GM23338 (cell line): ENCODE results near the gene GRID1. TPM values are rescaled to one million over a fixed set of nuclear protein-coding genes. Genes with fewer than 3 reads are reported as not detected.

Experiments used
- ATAC-seq: fragments of 200-7000 bp; cut with Tn5 transposase; 3 replicates; pipeline ENCODE4 v1.9.1; 2020
- DNase-seq: peaks from one replicate; pipeline ENCODE4 v3.0.0-alpha.2; 2015; ENCODE audit warnings: low spot score
- H2AFZ ChIP-seq: fragments of 200-600 bp; sonication (generic); 2 replicates; pipeline ENCODE4 v1.8.0; 2016; ENCODE audit warnings: antibody characterized with exemption, mild to moderate bottlenecking, moderate library complexity
- H3F3A ChIP-seq: fragments of 200-600 bp; sonication (generic); replicated peaks from 2 replicates; pipeline ENCODE4 v1.8.0; 2017; ENCODE audit warnings: antibody characterized with exemption, mixed run types, low read depth
- H3K27ac ChIP-seq: fragments of 200-600 bp; sonication (generic); 2 replicates; pipeline ENCODE4 v1.6.1; 2016; ENCODE audit warnings: low read depth
- H3K27me3 ChIP-seq: fragments of 200-600 bp; sonication (generic); 2 replicates; pipeline ENCODE4 v1.8.0; 2016; ENCODE audit warnings: mild to moderate bottlenecking, mixed run types, moderate library complexity; ENCODE audit not compliant: insufficient read depth
- H3K36me3 ChIP-seq: fragments of 200-600 bp; sonication (generic); 2 replicates; pipeline ENCODE4 v1.8.0; 2016; ENCODE audit warnings: mild to moderate bottlenecking; ENCODE audit not compliant: insufficient read depth
- H3K4me1 ChIP-seq: fragments of 200-600 bp; sonication (generic); 2 replicates; pipeline ENCODE4 v1.8.0; 2016; ENCODE audit warnings: mild to moderate bottlenecking, moderate library complexity; ENCODE audit not compliant: insufficient read depth
- H3K4me2 ChIP-seq: fragments of 200-600 bp; sonication (generic); 2 replicates; pipeline ENCODE4 v1.7.1; 2017; ENCODE audit warnings: mixed run types
- H3K4me3 ChIP-seq: fragments of 200-600 bp; sonication (generic); 2 replicates; pipeline ENCODE4 v1.6.1; 2016; ENCODE audit warnings: mixed run types
- H3K79me2 ChIP-seq: fragments of 200-600 bp; sonication (generic); replicated peaks from 2 replicates; pipeline ENCODE4 v1.8.0; 2017; ENCODE audit warnings: mild to moderate bottlenecking; ENCODE audit not compliant: insufficient read depth
- H3K9me2 ChIP-seq: fragments of 200-600 bp; sonication (generic); 2 replicates; pipeline ENCODE4 v1.8.0; 2017; ENCODE audit not compliant: insufficient read depth
- H4K20me1 ChIP-seq: fragments of 200-600 bp; sonication (generic); replicated peaks from 2 replicates; pipeline ENCODE4 v1.8.0; 2017; ENCODE audit warnings: mild to moderate bottlenecking; ENCODE audit not compliant: insufficient read depth
- H3K27ac Mint-ChIP-seq: 2 replicates; pipeline ENCODE4 v1.8.0; 2020; ENCODE audit warnings: inconsistent platforms, mild to moderate bottlenecking, moderate library complexity, mixed read lengths
- H3K27me3 Mint-ChIP-seq: 3 replicates; pipeline ENCODE4 v1.8.0; 2022; ENCODE audit warnings: low read depth, mild to moderate bottlenecking, moderate library complexity, mixed read lengths, inconsistent platforms; ENCODE audit not compliant: insufficient read depth, poor library complexity
- H3K36me3 Mint-ChIP-seq: 3 replicates; pipeline ENCODE4 v1.8.0; 2021; ENCODE audit warnings: low read depth, mild to moderate bottlenecking, inconsistent platforms, moderate library complexity, mixed read lengths
- H3K4me1 Mint-ChIP-seq: 3 replicates; pipeline ENCODE4 v1.8.0; 2020; ENCODE audit warnings: mild to moderate bottlenecking, inconsistent platforms, mixed read lengths
- H3K4me3 Mint-ChIP-seq: 3 replicates; pipeline ENCODE4 v1.8.0; 2021; ENCODE audit warnings: moderate library complexity, mild to moderate bottlenecking, inconsistent platforms, mixed read lengths
- H3K9me3 Mint-ChIP-seq: 3 replicates; pipeline ENCODE4 v1.8.0; 2020; ENCODE audit warnings: moderate library complexity, mild to moderate bottlenecking, inconsistent platforms, mixed read lengths
- CREB1 ChIP-seq: fragments of 250-450 bp; sonication (Bioruptor Pico); IDR thresholded peaks from 2 replicates; pipeline ENCODE4 v1.5.0; 2020; ENCODE audit warnings: low read depth, mild to moderate bottlenecking, moderate library complexity
- EZH2 ChIP-seq: fragments of 200-600 bp; sonication (generic); IDR thresholded peaks from one replicate; pipeline ENCODE4 v1.8.0; 2017; ENCODE audit warnings: antibody characterized with exemption, mild to moderate bottlenecking, low read depth; ENCODE audit not compliant: unreplicated experiment
- EZH2phosphoT487 ChIP-seq: fragments of 200-600 bp; sonication (generic); IDR thresholded peaks from one replicate; pipeline ENCODE4 v1.8.1; 2018; ENCODE audit warnings: antibody characterized with exemption; ENCODE audit not compliant: unreplicated experiment
- NANOG ChIP-seq: IDR thresholded peaks from 2 replicates; pipeline ENCODE4 v1.6.1; 2016; ENCODE audit warnings: antibody characterized with exemption, borderline replicate concordance
- POLR2AphosphoS5 ChIP-seq: IDR thresholded peaks from 2 replicates; pipeline ENCODE4 v1.6.1; 2016; ENCODE audit warnings: antibody characterized with exemption, low read depth
- STAT1 ChIP-seq: IDR thresholded peaks from one replicate; pipeline ENCODE4 v1.6.1; 2016; ENCODE audit warnings: antibody characterized with exemption; ENCODE audit not compliant: unreplicated experiment
- polyA plus RNA-seq: library from polyadenylated mRNA; unstranded; fragments of >200 nt; fragmentation: Nextera tagmentation; extraction: Ambion mirVana; gene quantifications from 2 replicates; pipeline ENCODE4 v1.2.1, GENCODE V29; 2016
- total RNA-seq: library from RNA; depleted of rRNA; stranded (reverse); fragments of >200 nt; shearing (Covaris generic); gene quantifications from 2 replicates; pipeline ENCODE4 v1.2.3, GENCODE V29; 2014
- TF ChIP-seq, protein P1 (sequence below): fragments of 250-450 bp; sonication (Bioruptor Pico); IDR thresholded peaks from 2 replicates; pipeline ENCODE4 v1.5.0; 2020; ENCODE audit warnings: mild to moderate bottlenecking, moderate library complexity
- TF ChIP-seq, protein P2 (sequence below): IDR thresholded peaks from one replicate; pipeline ENCODE4 v1.6.1; 2018; ENCODE audit warnings: antibody characterized with exemption; ENCODE audit not compliant: unreplicated experiment

Gene GRID1
- total and polyA plus RNA-seq, 2 experiments from 2014 or later: 0.14 to 0.15 TPM

DNA sequence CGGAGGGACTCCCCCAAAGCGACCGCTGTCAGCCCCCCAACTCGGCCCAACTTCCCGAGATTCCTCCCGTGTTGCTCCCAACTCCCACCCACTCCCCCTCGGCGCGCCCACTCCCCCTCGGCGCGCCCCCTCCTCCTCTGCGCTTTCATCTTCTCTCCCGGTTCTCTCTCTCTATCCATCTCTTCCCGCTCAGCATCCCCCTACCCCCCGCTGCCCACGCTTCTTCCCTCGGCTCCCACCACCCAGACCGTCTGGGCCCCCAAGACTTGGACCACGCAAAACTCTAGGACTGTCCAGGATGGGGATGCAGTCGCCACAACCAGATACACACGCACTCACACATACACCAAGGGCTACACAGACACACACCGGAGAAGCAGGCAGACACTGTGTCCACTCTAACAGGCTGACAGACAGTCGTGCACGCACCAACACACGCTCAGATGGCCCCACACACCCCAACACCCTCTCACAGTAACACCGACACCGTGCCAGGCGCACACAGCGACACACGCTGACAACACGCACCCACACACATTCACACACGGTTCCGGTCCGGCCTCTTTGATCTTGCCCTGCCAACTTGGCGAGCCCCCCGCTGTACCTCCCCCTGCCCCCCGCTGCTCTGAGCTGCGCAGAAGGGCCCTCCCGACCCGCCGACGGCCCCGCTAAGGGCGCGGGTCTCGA lies 1.1 kb downstream of the GRID1 start (continued):
- TF ChIP-seq, protein P1, sequence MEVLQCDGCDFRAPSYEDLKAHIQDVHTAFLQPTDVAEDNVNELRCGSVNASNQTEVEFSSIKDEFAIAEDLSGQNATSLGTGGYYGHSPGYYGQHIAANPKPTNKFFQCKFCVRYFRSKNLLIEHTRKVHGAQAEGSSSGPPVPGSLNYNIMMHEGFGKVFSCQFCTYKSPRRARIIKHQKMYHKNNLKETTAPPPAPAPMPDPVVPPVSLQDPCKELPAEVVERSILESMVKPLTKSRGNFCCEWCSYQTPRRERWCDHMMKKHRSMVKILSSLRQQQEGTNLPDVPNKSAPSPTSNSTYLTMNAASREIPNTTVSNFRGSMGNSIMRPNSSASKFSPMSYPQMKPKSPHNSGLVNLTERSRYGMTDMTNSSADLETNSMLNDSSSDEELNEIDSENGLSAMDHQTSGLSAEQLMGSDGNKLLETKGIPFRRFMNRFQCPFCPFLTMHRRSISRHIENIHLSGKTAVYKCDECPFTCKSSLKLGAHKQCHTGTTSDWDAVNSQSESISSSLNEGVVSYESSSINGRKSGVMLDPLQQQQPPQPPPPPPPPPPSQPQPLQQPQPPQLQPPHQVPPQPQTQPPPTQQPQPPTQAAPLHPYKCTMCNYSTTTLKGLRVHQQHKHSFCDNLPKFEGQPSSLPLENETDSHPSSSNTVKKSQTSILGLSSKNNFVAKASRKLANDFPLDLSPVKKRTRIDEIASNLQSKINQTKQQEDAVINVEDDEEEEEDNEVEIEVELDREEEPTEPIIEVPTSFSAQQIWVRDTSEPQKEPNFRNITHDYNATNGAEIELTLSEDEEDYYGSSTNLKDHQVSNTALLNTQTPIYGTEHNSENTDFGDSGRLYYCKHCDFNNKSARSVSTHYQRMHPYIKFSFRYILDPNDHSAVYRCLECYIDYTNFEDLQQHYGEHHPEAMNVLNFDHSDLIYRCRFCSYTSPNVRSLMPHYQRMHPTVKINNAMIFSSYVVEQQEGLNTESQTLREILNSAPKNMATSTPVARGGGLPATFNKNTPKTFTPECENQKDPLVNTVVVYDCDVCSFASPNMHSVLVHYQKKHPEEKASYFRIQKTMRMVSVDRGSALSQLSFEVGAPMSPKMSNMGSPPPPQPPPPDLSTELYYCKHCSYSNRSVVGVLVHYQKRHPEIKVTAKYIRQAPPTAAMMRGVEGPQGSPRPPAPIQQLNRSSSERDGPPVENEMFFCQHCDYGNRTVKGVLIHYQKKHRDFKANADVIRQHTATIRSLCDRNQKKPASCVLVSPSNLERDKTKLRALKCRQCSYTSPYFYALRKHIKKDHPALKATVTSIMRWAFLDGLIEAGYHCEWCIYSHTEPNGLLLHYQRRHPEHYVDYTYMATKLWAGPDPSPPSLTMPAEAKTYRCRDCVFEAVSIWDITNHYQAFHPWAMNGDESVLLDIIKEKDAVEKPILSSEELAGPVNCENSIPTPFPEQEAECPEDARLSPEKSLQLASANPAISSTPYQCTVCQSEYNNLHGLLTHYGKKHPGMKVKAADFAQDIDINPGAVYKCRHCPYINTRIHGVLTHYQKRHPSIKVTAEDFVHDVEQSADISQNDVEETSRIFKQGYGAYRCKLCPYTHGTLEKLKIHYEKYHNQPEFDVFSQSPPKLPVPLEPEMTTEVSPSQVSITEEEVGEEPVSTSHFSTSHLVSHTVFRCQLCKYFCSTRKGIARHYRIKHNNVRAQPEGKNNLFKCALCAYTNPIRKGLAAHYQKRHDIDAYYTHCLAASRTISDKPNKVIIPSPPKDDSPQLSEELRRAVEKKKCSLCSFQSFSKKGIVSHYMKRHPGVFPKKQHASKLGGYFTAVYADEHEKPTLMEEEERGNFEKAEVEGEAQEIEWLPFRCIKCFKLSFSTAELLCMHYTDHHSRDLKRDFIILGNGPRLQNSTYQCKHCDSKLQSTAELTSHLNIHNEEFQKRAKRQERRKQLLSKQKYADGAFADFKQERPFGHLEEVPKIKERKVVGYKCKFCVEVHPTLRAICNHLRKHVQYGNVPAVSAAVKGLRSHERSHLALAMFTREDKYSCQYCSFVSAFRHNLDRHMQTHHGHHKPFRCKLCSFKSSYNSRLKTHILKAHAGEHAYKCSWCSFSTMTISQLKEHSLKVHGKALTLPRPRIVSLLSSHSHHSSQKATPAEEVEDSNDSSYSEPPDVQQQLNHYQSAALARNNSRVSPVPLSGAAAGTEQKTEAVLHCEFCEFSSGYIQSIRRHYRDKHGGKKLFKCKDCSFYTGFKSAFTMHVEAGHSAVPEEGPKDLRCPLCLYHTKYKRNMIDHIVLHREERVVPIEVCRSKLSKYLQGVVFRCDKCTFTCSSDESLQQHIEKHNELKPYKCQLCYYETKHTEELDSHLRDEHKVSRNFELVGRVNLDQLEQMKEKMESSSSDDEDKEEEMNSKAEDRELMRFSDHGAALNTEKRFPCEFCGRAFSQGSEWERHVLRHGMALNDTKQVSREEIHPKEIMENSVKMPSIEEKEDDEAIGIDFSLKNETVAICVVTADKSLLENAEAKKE (CRISPR knock-in tag): no peak

DNA sequence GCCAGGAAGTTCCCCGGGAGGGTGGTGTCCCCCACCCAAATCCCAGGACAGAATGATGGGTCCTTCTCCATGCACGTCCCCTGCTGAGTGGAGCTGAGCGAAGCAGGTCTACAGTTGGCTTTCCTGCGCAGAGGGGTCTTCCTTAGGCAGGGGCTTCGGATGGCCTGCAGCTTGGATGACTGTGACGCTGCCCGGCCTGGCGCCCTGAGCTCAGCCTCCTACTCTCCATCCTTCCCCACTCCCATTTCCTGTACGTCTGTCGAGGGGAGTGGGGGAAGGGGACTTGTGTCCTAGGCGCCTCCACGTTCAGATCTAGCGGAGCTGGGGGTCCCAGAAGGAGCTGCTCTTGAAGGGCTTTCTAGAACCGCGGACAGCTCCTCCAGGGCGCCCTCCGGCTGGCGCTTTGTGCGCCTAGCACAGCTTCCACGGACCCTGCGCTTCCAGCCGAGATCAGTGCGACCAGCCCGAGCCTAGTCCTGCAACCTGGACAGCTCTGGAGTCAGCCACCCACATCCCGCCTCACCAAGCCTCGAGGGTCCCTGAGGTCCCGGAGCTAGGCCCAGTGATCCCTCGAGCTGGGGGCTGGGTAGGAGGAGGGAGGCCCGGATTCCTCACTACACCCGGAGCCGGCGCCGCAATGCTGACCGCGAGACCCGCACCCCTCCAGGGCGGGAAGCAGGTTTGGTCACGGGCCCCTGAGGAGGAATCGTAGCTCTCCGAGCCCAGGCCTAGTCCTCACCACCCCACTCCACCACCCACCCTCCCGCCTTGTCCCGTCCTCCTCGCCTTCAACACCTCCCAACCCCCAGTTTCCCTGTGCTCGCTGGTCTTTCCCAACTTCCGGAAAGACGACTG lies 1.9 kb downstream of the GRID1 start:
- H3K4me3 ChIP-seq: peak overlapping the region; percentile 69
- DNase-seq (peak; percentile 87), ATAC-seq (peak; percentile 29)
- Mint-ChIP-seq H3K4me1 (peaks cover 22% of the 10 kb centered on the region), H3K27ac (no peak overlapping the region), H3K36me3 (no peaks in the 10 kb centered on the region; the same call in 2 of the 3 replicates), H3K4me3 (peak overlapping the region; percentile 70), H3K27me3 (peaks cover 84% of the 10 kb centered on the region), H3K9me3 (no peaks in the 10 kb centered on the region; the same call in none of the 3 replicates)
- peak overlapping the region; percentile 93 for H3K4me2 ChIP-seq
- TF ChIP-seq EZH2 (peak; percentile 64), EZH2phosphoT487 (peak; percentile 39), NANOG (no peak), POLR2AphosphoS5 (no peak), STAT1 (no peak), CREB1 (CRISPR knock-in tag) (no peak)
- TF ChIP-seq, protein P2, sequence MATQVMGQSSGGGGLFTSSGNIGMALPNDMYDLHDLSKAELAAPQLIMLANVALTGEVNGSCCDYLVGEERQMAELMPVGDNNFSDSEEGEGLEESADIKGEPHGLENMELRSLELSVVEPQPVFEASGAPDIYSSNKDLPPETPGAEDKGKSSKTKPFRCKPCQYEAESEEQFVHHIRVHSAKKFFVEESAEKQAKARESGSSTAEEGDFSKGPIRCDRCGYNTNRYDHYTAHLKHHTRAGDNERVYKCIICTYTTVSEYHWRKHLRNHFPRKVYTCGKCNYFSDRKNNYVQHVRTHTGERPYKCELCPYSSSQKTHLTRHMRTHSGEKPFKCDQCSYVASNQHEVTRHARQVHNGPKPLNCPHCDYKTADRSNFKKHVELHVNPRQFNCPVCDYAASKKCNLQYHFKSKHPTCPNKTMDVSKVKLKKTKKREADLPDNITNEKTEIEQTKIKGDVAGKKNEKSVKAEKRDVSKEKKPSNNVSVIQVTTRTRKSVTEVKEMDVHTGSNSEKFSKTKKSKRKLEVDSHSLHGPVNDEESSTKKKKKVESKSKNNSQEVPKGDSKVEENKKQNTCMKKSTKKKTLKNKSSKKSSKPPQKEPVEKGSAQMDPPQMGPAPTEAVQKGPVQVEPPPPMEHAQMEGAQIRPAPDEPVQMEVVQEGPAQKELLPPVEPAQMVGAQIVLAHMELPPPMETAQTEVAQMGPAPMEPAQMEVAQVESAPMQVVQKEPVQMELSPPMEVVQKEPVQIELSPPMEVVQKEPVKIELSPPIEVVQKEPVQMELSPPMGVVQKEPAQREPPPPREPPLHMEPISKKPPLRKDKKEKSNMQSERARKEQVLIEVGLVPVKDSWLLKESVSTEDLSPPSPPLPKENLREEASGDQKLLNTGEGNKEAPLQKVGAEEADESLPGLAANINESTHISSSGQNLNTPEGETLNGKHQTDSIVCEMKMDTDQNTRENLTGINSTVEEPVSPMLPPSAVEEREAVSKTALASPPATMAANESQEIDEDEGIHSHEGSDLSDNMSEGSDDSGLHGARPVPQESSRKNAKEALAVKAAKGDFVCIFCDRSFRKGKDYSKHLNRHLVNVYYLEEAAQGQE: peak; percentile 76
- H3F3A ChIP-seq: no peaks in the 10 kb centered on the region
- H3K4me1 ChIP-seq: peaks cover 22% of the 10 kb centered on the region
- H3K36me3 ChIP-seq: no peaks in the 10 kb centered on the region
- H3K79me2 ChIP-seq: no peaks in the 10 kb centered on the region
- 0 out of 2 replicates have a peak, but pooled peaks cover 7% of the 10 kb centered on the region for H4K20me1 ChIP-seq
- H2AFZ ChIP-seq: no peak overlapping the region
- no peak overlapping the region for H3K27ac ChIP-seq
- H3K9me2 ChIP-seq: no peaks in the 10 kb centered on the region
- H3K27me3 ChIP-seq: peaks cover 95% of the 10 kb centered on the region
